CMK (cell line): ENCODE measurements around the gene DRICH1.
"Not testable (repeated sequence)": the region's sequence is repeated elsewhere in the genome, so short reads cannot be mapped to it uniquely, and the experiment has no call there.

ENCODE experiments used
- DNase-seq: peaks from one replicate; pipeline ENCODE4 v3.0.0-alpha.2; 2010; ENCODE audit warnings: low read depth

The DRICH1 gene

DNA sequence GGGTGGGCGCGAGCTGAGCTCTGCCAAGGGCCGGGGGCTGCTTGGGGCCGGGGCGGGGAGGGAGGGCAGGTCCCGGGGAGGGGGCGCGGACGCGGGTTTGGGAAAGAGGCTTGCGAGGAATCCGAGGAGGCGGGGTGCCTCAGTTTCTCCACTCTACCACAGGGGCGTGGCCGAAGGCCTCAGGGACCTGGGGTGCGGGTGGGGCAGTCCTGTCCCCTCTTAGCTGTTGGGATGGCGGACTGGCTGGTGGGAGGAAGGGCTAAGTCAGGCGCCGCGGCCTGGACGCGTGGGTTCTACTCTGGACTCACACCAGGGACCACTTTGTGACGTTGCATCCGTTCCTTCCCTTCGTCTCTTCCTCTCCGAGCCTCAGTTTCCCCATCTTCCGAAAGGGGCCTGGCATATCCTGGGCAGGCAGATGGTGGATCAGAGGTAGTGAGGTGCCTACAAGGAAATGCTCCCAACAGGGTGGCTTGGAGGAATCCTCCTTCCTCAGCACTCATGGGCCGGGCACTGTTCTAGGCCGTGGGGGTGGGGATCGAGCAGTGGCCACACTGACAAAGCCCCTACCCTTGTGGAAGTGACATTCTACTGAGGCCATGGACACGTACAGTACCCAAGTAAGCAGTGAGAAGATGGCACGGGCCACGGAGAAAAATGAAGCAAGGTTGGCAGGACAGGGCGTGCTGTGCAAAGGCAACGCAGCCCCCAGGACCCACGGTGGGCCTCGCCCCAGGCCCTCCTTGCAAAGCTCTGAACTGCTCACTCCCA lies 65.2 kb downstream of the DRICH1 start:
- no peak for DNase-seq

DNA sequence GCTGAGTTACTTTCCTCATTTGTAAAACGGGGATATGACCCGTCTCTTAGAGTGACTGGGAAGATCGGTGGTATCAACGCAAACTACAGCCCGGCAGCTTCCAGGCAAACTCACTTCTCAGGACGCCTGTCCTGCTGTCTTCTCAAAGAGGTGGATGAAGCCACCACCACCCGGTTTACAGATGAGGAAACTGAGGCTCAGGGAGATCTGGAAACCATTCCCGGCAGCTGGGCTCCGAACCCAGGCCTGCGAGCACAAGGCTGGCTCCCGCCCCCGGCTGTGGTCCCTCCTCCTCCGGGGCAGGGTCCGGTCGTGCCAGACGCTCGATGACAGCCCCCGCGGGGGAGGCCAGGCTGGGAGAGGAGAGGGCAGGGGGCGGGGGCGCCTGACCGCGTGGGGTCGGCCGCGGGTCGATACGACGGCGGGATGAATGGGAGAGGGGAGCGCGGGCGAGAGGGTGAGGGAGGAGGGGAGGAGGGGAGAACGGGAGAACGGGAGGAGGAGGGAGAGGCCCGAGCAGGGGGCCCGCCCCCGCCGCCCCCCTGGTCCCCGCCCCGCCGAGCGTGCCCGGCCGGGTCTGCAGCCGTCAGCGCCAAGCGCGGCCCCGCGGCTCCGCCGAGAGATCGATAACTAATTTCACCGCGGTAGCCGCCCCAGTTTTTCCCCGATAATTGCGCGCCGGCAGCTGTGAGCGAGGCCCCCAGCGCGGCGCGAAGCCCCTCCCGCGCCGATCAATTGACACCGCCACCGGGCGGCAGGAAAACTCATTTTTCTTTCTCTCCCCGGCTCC lies 66.0 kb downstream of the DRICH1 start:
- DNase-seq = no peak

DNA sequence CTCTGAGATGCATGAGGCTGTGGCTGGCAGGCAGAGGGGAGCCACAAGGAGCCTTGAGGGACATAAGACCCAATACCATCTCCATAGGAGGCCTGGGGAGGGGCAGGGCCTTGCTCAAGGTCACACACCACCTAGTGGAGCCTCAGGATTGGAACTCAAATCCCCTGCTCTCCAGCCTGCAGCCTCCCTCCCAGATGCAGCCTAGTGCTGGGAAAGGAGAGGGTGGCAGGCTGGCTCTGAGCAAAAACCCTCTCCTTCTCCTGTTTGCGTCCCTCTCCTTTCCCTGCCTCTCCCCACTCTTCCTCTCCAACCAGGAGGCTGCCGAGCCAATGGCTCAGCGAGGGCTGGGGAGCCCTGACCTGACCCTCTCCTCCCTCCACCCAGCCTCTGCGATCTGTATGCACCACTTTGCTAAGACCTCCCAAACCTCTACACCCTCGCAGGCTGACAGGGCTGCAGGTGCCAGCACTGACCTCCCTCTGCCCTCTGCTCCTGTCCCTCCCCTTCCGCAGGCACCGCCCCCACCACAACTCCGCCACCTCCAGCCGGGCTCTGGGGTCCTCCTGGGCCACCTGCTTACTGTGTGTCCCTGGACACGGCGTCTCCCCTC lies 66.7 kb downstream of the DRICH1 start:
- no peak for DNase-seq

GRCh38 chr22:23564276-23564675 lies 67.8 kb downstream of the DRICH1 start:
- no peak for DNase-seq

- no peak for DNase-seq
These were observed 69.0 kb downstream of the DRICH1 start for GRCh38 chr22:23563111-23563510.

DNA sequence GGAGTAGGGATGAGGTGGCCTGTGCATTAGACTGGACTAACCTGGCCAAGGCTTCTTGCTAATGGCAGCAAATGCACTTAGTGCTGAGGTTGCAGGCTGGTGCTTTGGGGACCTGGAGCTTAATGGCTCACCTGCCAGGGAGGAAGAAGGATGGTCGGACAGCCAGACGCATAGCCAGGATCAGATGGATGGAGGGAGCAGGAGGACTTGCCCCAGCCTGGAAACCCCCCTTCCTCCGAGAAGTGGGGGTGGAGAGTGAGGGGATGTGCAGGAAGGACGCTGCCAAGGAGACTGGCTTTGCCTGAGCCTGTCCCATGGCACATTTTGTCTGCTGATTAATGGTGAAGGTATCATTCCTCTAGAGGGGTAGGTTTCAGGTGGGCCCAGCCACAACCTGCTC lies 69.9 kb downstream of the DRICH1 start:
- no peak for DNase-seq

- DNase-seq = not testable (repeated sequence)
These were observed 71.1 kb downstream of the DRICH1 start for GRCh38 chr22:23561025-23561510.

DNA sequence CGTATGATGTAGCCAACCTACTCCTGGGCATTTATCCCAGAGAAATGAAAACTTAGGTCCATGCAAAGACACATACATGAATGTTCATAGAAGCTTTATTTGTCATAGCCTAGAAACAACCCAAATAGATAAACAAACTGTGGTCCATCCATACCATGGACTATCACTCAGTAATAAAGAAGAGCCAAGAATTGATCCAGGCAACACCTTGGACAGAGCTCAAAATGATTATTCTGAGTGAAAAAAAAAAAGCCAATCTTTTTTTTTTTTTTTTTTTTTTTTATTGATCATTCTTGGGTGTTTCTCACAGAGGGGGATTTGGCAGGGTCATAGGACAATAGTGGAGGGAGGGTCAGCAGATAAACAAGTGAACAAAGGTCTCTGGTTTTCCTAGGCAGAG lies 71.9 kb downstream of the DRICH1 start:
- DNase-seq = not testable (repeated sequence)
